Fibroblast of peridontal ligament (primary cell): ENCODE measurements around the gene PTCH2.
A peak's percentile ranks its signal among the peaks of the same experiment; 100 is the strongest.
"Not testable (repeated sequence)": the region's sequence is repeated elsewhere in the genome, so short reads cannot be mapped to it uniquely, and the experiment has no call there.

Source experiments
- DNase-seq: peaks from one replicate; pipeline ENCODE4 v3.0.0-alpha.2; 2010; ENCODE audit errors: extremely low read depth

Gene PTCH2

GRCh38 chr1:44838294-44838693 is 4.8 kb downstream of the PTCH2 start:
- DNase-seq: not testable (repeated sequence)

- peak; percentile 90 for DNase-seq
These were observed 7.0 kb downstream of the PTCH2 start for GRCh38 chr1:44835738-44836675.

- no peak for DNase-seq
These were observed 8.7 kb downstream of the PTCH2 start for GRCh38 chr1:44834328-44834727.

- no peak for DNase-seq
These were observed 10.9 kb downstream of the PTCH2 start for GRCh38 chr1:44832056-44832705.

GRCh38 chr1:44831516-44831915 is 11.5 kb downstream of the PTCH2 start:
- no peak for DNase-seq

GRCh38 chr1:44830900-44831304 is 12.2 kb downstream of the PTCH2 start:
- DNase-seq: no peak

GRCh38 chr1:44829506-44830384 is 13.3 kb downstream of the PTCH2 start:
- DNase-seq: no peak

GRCh38 chr1:44828841-44829440 is 14.1 kb downstream of the PTCH2 start:
- DNase-seq: no peak

- DNase-seq: no peak
These were observed 14.9 kb downstream of the PTCH2 start for GRCh38 chr1:44828003-44828651.

GRCh38 chr1:44827197-44828002 is 15.7 kb downstream of the PTCH2 start:
- no peak for DNase-seq

GRCh38 chr1:44826375-44827196 is 16.5 kb downstream of the PTCH2 start:
- DNase-seq: no peak

GRCh38 chr1:44824392-44824791 is 18.7 kb downstream of the PTCH2 start:
- DNase-seq: not testable (repeated sequence)

- no peak for DNase-seq
These were observed 20.0 kb downstream of the PTCH2 start for GRCh38 chr1:44822981-44823451.

- DNase-seq: no peak
These were observed 20.8 kb downstream of the PTCH2 start for GRCh38 chr1:44822131-44822701.

- DNase-seq: no peak
These were observed 21.8 kb downstream of the PTCH2 start for GRCh38 chr1:44821240-44821715.

- DNase-seq: no peak
These were observed 22.5 kb downstream of the PTCH2 start for GRCh38 chr1:44820328-44821239.

- DNase-seq: peak; percentile 76
These were observed 23.3 kb downstream of the PTCH2 start for GRCh38 chr1:44819608-44820327.
